NOMO-1 (cell line): ENCODE data around the gene SH3PXD2B.
"Not testable (repeated sequence)": the region's sequence is repeated elsewhere in the genome, so short reads cannot be mapped to it uniquely, and the experiment has no call there.

Experiments
- DNase-seq, 2 experiments: peaks; one replicate each; lab custom pipeline; 2025; ENCODE audit not compliant: unreplicated experiment in 2 of 2; lab: John Stamatoyannopoulos, UW

The SH3PXD2B gene

GRCh38 chr5:172311605-172312004 is 142.7 kb downstream of the SH3PXD2B start:
- DNase-seq: no peak

GRCh38 chr5:172311026-172311425 is 143.3 kb downstream of the SH3PXD2B start:
- no peak for DNase-seq

DNA sequence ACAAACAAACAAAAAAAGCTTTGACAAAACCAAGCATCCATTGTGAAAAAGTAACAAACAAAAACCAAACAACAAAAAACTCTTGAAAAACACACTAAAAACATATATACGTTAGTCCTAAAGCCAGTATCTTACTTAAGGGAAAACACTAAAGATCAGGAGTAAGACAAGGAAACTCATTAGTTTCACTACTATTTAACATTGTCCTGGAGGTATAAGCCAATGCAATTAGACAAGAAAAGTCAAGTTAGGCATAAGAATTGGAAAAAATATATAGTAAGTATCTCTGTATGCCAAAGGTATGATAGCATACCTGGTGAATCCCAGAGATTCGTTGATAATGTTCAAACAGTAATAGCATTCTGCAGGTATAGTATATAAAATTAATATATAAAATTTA is 148.9 kb downstream of the SH3PXD2B start:
- no peak for DNase-seq

GRCh38 chr5:172303572-172304335 is 150.6 kb downstream of the SH3PXD2B start:
- no peak for DNase-seq

- DNase-seq: no peak
Observed at GRCh38 chr5:172303162-172303561, 151.2 kb downstream of the SH3PXD2B start.

- DNase-seq: no peak
Observed at GRCh38 chr5:172302047-172302710, 152.1 kb downstream of the SH3PXD2B start.

DNA sequence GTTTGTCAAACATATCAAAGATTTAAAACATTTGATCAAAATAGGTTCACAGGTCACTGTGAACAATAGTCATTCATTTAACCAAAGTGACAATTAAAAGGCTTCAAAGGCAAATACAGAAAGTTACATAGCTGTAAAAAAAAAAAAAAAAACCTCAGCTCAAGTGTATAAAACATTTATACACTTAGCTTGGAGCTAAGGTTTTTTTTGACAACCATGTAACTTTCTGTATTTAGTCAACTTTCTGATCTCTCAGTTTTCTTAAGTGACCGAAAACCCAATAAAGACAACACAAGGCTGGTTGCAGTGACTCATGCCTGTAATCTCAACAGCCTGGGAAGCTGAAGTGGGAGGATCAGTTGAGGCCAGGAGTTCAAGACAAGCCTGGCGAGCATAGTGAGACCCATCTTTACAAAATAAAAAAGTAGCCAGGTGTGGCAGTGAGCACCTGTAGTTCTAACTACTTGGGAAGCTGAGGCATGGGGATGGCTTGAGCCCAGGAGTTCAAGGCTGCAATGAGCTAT is 154.3 kb downstream of the SH3PXD2B start:
- DNase-seq: no peak

- no peak for DNase-seq
Observed at GRCh38 chr5:172294831-172295230, 159.5 kb downstream of the SH3PXD2B start.

- DNase-seq: no peak
Observed at GRCh38 chr5:172293745-172294342, 160.5 kb downstream of the SH3PXD2B start.

DNA sequence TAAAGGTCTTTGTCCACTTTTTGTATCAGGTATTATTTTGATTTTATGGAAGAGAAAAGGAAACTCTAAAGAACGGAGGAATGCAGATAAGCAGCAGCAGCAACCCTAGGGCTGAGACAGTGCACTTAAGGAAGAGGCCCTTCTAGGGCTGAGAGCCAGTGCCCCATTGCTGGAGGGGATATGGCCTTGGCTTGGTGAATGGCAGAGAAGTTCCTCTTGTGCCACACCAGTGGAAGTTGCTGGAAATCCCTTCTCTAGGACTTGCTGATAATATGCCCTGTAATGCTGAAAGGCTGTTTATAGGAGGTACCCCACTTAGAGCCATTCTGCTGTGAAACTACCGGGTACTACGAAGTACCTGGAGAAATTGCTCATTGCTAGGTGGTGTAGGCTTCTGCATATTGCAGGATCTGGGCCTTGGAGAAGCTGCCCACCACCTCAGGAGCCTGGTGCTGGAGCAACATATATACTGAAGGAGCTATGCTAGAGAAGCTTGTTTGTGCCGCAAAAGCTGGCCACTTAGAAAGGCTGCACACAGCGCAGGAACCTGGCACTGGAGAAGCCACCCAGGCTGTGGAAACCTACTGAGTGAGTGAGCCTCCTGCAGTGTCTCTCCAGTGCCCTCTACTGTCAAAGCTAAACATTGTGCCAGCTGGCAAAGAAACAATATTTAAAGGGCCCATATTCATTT is 161.1 kb downstream of the SH3PXD2B start:
- DNase-seq: peak; percentile 47 to 78

- DNase-seq: not testable (repeated sequence)
Observed at GRCh38 chr5:172291837-172292236, 162.5 kb downstream of the SH3PXD2B start.

DNA sequence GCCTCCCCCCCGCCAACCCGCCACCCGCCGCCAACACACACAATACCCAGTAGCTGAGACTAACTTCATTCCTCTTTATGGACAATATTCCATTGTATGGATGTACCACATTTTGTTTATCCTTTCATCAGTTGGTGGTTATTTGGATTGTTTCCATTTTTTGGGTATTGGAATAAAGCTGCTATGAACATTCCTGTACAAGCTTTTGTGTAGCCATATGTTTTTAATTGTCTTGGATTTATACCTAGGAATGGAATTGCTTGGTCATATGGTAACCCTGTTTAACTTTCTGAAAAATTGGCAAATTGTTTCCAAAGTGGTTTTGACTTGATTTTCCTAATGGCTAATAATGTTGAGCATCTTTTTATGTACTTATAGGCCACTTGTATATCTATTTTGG is 165.9 kb downstream of the SH3PXD2B start:
- no peak for DNase-seq

GRCh38 chr5:172287140-172287539 is 167.2 kb downstream of the SH3PXD2B start:
- DNase-seq: not testable (repeated sequence)

DNA sequence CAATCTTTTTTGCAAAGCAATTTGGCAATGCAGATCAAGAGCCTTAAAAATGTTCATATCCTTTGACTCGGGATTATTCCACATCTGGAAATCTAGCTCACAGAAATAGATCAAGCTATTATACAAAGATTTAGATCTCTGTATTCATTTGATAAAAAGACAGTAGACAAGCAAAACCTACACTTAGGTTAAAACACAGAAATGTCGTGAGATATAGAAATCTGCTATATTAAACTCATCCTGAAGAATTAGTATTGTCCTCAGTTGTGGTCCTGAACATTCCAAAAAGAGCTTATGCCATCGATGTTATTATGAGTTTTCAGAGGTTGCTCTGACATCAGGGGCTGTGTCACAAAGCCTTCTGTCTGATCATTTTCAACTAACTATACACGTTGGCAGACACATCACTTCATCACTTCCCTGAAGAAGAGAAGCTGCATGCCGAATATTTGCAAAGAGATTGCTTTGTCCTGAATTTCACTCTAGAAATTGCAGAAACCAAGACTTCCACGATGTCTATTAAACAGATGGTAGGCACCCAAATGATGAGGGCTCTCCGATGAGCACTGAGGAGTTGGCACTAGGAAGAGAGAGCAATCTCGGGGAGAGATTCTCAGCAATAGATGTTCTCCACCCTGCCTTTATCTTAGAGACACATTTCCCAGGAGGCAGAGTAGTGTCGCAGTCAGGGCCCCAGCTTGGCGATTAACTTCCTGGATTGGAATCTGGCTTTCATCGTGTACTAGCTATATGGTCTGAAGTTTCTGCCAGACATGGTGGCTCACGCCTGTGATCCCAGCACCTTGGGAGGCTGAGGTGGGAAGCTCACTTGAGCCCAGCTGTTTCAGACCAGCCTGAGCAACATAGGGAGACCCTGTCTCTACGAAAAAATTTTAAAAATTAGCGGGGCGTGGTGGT is 168.8 kb downstream of the SH3PXD2B start:
- no peak for DNase-seq

DNA sequence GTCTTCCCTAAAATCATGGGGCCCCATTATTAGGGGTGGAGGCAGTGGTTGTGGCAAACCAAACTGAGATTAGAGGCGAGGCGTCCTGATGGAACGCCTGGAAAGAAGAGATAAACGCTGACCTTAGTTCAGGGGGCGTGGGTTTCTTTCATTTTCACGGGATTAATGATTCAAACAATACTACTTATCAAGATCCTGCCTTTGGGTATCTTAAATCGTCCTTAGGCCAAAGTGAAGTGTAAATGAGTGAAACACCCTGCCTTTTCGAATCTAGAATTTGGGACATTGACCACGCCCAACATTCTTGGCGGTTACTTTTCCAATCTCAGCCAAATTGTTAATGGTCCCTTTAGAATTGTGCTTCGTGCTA is 169.7 kb downstream of the SH3PXD2B start:
- DNase-seq: no peak

DNA sequence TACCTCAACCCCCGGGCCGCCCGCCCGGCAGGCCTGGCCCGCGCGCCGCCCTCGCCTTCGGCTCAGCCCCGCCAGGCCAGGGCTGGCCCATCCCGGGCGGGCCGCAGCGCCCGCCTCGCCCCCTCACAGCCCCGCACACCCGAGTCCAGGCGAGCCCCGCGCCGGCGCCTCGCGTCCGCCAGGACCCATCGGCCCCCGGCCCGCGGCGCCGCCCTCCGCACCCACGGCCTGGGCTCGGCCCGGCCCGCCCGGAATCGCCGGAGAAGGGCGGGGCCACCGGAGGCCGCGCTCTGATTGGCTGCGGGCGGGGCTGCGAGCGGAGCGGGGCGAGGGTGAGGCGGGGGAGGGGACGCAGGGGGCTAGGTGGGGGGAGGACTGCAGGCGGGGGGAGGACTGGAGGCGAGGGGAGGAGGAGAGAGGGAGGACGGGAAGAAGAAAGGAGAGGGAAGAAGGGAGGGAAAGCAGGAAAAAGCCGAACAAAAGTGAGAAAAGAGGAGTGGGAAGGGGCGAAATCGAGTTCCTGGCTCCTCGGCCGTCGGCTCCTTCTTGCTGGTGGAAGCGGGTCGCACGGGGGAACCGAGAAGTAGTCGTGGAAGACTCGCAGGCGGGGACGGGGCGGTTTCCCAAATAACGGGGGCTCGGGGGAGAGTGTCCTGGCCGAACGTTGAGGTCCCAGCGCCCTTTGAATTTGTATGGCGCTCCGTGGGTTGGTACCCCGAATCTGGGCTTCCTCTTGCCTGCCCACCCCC is 170.3 kb downstream of the SH3PXD2B start:
- DNase-seq: peak; percentile 72 to 87

- peak; percentile 78 to 87 for DNase-seq
Observed at GRCh38 chr5:172283020-172283861, 171.1 kb downstream of the SH3PXD2B start, which contains the start of gene UBTD2. UBTD2 (minus strand) TSS chr5:172283764; CDS start chr5:172283665, 99 bp downstream.

- no peak for DNase-seq
Observed at GRCh38 chr5:172282272-172283019, 171.9 kb downstream of the SH3PXD2B start.
